IPS-NIHi7 (cell line): ENCODE measurements around the gene PLS1.
"Not testable (repeated sequence)": the region's sequence is repeated elsewhere in the genome, so short reads cannot be mapped to it uniquely, and the experiment has no call there.

Experiments used
- DNase-seq: peaks from one replicate; pipeline ENCODE4 v3.0.0; 2012; ENCODE audit warnings: mixed read lengths; ENCODE audit errors: extremely low spot score

The PLS1 gene

DNA sequence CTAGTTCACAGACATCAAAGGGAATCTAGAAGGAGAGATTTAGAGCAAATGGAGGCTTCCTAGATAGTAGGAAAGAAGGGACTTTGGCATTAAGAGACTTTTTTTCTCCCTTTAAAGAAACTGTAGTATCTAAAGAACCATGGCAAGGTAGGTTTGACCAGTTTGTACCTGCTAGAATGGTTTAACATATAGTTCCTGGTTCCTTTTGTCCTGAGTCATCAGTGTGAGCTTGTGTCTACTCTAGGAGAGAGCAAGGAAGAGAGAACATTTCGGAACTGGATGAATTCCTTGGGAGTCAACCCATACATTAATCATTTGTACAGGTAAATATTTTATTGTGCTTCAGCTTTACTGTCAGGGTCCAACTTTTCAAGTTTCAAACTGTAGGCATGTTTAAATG, 98.0 kb downstream of the PLS1 start:
- DNase-seq, result no peak

DNA sequence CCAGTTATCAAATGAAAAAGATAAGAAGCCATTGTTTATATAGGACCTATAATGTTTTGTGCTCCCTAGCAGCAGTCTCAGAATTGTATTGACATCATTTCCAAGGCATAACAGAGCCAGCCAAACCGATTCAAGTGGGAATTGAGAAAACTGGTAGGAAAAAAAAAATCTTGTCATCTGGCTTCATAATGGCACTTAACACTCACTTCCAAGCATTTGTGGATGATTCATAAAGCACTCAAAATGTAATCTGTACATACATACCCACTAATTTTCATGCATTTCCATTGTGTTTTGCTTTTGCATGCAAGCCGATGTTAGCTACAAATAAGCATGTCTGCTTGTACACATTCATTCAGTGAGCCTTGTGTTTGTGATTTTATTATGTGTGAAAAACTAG, 109.0 kb downstream of the PLS1 start:
- DNase-seq, result no peak

- DNase-seq, result no peak
Observed at GRCh38 chr3:142706321-142707127, 110.3 kb downstream of the PLS1 start.

GRCh38 chr3:142709207-142709606, 113.0 kb downstream of the PLS1 start:
- no peak for DNase-seq

GRCh38 chr3:142714882-142715281, 118.7 kb downstream of the PLS1 start:
- not testable (repeated sequence) for DNase-seq

DNA sequence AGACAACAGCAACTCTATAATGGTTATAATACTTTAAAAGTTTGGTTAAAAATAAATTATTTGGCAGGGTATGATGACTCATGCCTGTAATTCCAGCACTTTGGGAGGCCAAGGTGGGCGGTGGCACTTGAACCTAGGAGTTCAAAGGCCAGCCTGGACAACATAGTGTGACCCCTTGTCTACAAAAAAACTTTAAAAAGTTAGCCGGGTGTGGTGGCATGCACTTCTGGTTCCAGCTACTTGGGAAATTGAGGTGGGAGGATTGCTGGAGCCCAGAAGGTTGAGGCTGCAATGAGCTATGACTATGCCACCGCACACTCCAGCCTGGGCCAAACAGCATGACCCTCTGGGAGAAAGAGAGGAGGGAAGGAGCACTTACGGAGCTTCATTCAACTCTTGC, 119.9 kb downstream of the PLS1 start:
- DNase-seq, result no peak

- no peak for DNase-seq
Observed at GRCh38 chr3:142723665-142723967, 127.4 kb downstream of the PLS1 start.

DNA sequence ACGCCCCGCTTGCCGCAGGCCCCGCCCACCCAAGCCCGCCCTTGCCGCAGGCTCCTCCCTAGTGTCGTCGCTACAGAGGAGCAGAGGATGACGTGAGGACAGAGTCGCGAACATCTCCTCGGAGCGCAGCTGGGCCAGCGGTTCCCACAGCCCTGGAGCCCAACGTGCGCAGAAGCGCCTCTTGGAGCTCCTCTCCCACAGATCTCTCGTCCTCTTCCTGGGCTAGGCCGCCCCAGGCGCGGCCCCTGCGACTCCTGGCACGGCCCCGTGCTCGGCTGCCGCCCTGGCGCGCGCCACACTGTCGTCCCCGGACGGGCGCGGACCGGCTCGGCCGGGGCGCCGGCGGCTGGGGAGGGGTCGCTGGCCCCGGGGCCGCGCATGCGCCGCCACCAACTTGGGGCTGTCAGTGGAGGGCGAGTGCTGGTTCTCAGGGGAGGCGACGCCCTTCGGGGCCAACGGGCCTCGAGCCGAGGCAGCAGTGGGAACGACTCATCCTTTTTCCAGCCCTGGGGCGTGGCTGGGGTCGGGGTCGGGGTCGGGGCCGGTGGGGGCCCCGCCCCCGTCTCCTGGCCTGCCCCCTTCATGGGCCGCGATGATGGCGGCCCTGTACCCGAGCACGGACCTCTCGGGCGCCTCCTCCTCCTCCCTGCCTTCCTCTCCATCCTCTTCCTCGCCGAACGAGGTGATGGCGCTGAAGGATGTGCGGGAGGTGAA, 127.9 kb downstream of the PLS1 start, which contains the start of gene TRPC1:
Gene TRPC1 (plus strand): TSS at position 67 of the 714 bp plus-strand sequence. CDS start 526 bp downstream, at position 593.
- peak; percentile 97 for DNase-seq

GRCh38 chr3:142724682-142725356, 128.6 kb downstream of the PLS1 start:
- DNase-seq, result peak; percentile 64

GRCh38 chr3:142725357-142725739, 129.2 kb downstream of the PLS1 start:
- no peak for DNase-seq

- no peak for DNase-seq
Observed at GRCh38 chr3:142726017-142726416, 129.8 kb downstream of the PLS1 start.

DNA sequence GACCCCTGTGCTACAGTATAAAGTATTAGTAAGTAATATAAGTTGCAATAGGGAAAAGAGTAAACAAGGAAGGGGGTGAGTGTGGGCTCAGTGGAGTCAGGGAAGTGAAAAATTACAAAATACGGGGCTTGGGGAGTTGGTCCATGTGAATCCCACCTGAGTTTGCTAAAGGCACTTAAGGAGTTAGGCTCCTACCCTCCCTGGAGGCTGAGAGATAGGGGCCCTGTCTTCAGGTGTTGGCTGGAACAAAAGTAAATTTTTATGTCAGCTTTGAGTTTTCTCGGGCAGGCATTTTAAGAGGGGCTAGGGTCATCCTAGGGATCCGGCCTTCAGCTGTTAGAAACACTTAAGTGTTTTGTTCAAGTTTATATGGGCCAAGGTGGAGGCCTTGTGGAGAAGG, 135.9 kb downstream of the PLS1 start:
- DNase-seq, result no peak

- no peak for DNase-seq
Observed at GRCh38 chr3:142734834-142735233, 138.6 kb downstream of the PLS1 start.

- no peak for DNase-seq
Observed at GRCh38 chr3:142735462-142735861, 139.3 kb downstream of the PLS1 start.

GRCh38 chr3:142738396-142738795, 142.2 kb downstream of the PLS1 start:
- DNase-seq, result no peak

DNA sequence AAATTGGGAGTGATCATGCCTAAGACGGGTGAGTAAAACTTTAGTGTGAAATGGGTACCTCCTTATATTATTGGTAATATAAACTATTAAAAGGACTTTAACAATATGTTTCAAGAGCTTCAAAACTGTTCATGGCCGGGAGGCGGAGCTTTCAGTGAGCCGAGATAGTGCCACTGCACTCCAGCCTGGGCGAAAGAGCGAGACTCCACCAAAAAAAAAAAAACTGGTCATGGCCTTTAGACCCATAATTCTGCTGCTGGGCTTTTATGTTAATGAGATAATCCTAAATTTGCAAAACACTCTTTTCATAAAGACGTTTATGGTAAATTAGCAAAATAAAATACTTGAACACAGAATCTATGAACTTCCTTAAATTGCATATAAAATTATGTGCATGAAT, 150.5 kb downstream of the PLS1 start:
- no peak for DNase-seq

GRCh38 chr3:142750531-142750930, 154.3 kb downstream of the PLS1 start:
- DNase-seq, result not testable (repeated sequence)

GRCh38 chr3:142752605-142753004, 156.4 kb downstream of the PLS1 start:
- DNase-seq, result not testable (repeated sequence)

DNA sequence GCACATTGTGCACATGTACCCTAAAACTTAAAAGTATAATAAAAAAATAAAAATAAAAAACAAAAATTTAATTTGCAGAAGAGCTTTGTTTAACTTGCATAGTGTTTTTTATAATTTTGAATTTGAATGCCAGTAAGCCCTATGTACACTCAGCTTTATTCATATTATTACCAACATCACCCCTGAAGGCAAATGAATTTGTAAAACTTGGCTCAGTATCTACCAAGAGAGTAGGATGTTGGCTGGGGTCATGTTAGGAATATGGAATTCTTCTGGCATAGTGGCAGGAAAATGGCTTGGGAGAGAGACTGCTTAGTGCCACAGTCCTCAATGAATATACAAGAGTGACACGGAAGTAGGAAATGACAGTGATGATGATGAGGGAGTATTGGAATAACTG, 158.3 kb downstream of the PLS1 start:
- no peak for DNase-seq
